ENCODE data around the gene EPS8. TPM values are rescaled to one million over a fixed set of nuclear protein-coding genes. Genes with fewer than 3 reads are reported as not detected.

Gene EPS8
- total RNA-seq, 4 donors from 2014 or later: 39.0 to 85.2 (median 57.7) TPM

DNA sequence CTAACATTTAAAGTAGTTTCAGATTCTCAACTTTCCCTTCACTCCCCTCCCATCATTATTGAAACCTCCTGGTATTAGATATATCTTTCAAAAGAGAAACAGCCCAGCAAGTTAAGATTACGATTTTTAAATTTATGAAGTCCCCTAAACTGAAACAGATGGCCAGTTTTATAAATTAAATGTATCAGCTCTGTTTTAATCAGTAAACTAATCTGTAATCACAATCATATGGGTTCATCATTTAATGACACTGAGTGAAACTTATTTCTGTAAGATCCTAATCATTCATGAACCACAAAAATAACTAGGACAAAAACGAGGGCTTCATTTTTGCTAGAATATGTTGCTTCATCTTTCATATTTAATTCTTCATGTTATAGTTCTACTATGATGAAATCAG, 137.8 kb downstream of the EPS8 start:
- Histone ChIP-seq H3K27ac (no peak overlapping the region), H3K4me1 (no peaks in the 10 kb centered on the region), H3K9me3 (no peaks in the 10 kb centered on the region), H3K4me3 (no peak overlapping the region), H3K27me3 (no peaks in the 10 kb centered on the region), H3K36me3 (peaks cover 0 to 30% of the 10 kb centered on the region in 2 donors)
- ATAC-seq: no peak
- WGBS, 2 donors (ENCODE audit: low coverage in 1 of 2): 88 to 90% methylated on average over 2 of the region's 2 CpGs
- no peak for TF ChIP-seq POLR2AphosphoS5 (IDR thresholded peaks at IDR 0.05)
- no peak for TF ChIP-seq EP300 (IDR thresholded peaks at IDR 0.05)
- no peak for TF ChIP-seq POLR2A (IDR thresholded peaks at IDR 0.05)
- TF ChIP-seq, protein P1, sequence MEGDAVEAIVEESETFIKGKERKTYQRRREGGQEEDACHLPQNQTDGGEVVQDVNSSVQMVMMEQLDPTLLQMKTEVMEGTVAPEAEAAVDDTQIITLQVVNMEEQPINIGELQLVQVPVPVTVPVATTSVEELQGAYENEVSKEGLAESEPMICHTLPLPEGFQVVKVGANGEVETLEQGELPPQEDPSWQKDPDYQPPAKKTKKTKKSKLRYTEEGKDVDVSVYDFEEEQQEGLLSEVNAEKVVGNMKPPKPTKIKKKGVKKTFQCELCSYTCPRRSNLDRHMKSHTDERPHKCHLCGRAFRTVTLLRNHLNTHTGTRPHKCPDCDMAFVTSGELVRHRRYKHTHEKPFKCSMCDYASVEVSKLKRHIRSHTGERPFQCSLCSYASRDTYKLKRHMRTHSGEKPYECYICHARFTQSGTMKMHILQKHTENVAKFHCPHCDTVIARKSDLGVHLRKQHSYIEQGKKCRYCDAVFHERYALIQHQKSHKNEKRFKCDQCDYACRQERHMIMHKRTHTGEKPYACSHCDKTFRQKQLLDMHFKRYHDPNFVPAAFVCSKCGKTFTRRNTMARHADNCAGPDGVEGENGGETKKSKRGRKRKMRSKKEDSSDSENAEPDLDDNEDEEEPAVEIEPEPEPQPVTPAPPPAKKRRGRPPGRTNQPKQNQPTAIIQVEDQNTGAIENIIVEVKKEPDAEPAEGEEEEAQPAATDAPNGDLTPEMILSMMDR (IDR thresholded peaks at IDR 0.05): no peak

DNA sequence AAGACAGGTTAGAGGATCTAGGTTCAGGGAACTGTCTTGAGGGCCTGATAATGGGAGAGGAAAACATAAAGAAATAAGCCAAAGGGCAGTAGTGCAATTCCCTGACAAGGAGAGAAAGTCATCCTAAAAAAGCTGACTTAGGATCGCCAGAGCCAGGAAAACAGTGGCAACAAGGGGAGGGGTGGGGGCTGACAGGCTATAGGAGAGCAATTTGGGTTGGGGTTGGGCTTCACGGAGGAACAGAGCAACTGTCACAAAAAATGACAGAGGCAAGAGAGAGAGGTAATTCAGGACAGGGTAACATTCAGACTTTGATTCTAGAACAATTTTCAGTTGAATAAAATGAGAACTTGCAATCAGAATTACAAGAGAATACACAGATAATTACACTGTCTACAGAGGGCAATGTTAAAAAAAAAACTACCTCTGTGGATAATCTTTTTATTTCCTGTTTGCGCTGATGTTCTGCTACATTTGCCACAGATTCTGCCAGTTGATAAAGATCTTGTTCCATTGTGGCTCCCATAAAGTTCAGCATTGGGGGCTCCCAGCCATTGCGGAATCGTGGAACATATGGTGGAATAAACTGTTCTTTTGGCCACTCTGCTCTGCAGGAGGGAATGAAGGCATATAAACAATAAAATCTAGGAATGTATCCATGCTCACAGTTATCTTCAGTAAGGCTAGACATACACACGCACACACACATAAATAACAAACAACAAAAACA, 138.6 kb downstream of the EPS8 start:
- Histone ChIP-seq H3K27ac (no peak overlapping the region), H3K36me3 (peaks cover 0 to 26% of the 10 kb centered on the region in 2 donors), H3K9me3 (no peaks in the 10 kb centered on the region), H3K4me3 (no peak overlapping the region), H3K4me1 (no peaks in the 10 kb centered on the region), H3K27me3 (no peaks in the 10 kb centered on the region)
- ATAC-seq: no peak
- 70 to 81% methylated on average over 6 of the region's 6 CpGs for WGBS, 2 donors (ENCODE audit: low coverage in 1 of 2)
- TF ChIP-seq, protein P1 (IDR thresholded peaks at IDR 0.05): no peak
- TF ChIP-seq EP300 (IDR thresholded peaks at IDR 0.05) (no peak), POLR2AphosphoS5 (IDR thresholded peaks at IDR 0.05) (no peak), POLR2A (IDR thresholded peaks at IDR 0.05) (no peak)

DNA sequence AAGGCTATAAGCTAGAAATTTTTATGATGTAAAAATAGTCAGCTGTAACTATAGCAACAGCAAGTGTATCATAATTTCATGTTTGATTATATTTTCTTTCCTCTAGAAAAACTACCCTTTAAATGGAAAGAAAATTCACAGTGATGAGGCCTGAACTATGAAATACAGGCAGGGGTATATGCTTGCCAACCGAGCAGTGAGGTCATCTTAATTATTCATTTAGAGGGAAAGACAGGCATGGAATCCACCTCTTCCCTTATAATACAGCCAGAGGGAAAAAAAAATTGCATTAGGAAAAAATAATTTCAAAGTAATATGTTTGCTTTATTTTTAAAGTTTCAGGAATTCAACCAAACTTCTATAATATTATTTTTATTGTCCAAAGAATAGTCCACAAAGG, 139.8 kb downstream of the EPS8 start:
- TF ChIP-seq, protein P1 (IDR thresholded peaks at IDR 0.05): no peak
- no peak for TF ChIP-seq EP300 (IDR thresholded peaks at IDR 0.05)
- no peak for TF ChIP-seq POLR2A (IDR thresholded peaks at IDR 0.05)
- TF ChIP-seq POLR2AphosphoS5 (IDR thresholded peaks at IDR 0.05): no peak
- WGBS, 2 donors (ENCODE audit: low coverage in 1 of 2): 8 to 41% methylated on average over 1 of the region's 1 CpG
- Histone ChIP-seq H3K27ac (no peak overlapping the region), H3K27me3 (no peaks in the 10 kb centered on the region), H3K36me3 (peaks cover 0 to 17% of the 10 kb centered on the region in 2 donors), H3K4me3 (no peak overlapping the region), H3K4me1 (no peaks in the 10 kb centered on the region), H3K9me3 (no peaks in the 10 kb centered on the region)
- ATAC-seq: no peak

DNA sequence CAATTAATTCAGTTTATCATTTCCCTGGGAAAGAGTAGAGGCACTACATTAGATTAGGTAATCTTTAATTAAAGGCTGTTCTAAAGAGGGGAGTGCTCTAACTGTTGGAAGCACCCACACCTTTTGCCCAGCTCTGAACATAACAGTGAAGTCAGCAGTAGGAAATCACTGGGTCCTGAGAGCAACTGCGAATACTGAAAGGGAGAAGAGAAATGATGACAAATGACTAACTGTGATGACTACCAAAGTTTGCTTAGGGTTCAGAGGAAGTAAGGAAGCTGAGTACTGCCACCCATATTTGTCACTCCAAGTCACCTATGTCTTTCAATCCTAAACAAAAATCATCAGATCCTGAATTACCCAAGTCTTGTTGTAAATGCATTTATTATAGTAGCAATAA, 140.6 kb downstream of the EPS8 start:
- Histone ChIP-seq H3K27ac (no peak overlapping the region), H3K4me3 (no peak overlapping the region), H3K9me3 (no peaks in the 10 kb centered on the region), H3K36me3 (peaks cover 0 to 11% of the 10 kb centered on the region in 2 donors), H3K27me3 (no peaks in the 10 kb centered on the region), H3K4me1 (no peaks in the 10 kb centered on the region)
- ATAC-seq: no peak
- TF ChIP-seq POLR2A (IDR thresholded peaks at IDR 0.05): no peak
- 68 to 70% methylated on average over 1 of the region's 1 CpG for WGBS, 2 donors (ENCODE audit: low coverage in 1 of 2)

DNA sequence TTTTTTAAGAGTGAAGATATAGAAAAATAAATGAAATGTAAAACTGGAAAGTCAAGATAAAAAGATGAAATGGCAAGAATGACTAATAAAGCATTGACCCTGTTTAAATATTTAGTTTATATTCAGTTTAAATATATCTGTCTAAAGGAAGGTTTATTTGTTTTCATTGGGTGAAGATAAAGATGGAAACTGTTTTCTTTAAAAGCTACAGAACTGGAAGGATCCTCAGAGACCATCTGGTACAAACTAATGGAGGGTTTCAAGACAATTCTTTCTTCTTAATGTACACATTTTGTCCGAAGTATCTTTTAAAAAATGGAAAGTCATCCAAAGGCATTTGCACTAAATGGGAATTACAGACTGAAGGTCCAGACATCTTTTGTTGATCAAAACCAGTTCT, 142.6 kb downstream of the EPS8 start:
- Histone ChIP-seq H3K27ac (no peak overlapping the region), H3K36me3 (peaks cover 0 to 6% of the 10 kb centered on the region in 2 donors), H3K4me3 (no peak overlapping the region), H3K9me3 (no peaks in the 10 kb centered on the region), H3K27me3 (no peaks in the 10 kb centered on the region), H3K4me1 (no peaks in the 10 kb centered on the region)
- TF ChIP-seq POLR2A (IDR thresholded peaks at IDR 0.05): no peak
- TF ChIP-seq POLR2AphosphoS5 (IDR thresholded peaks at IDR 0.05): no peak
- WGBS, 2 donors (ENCODE audit: low coverage in 1 of 2): 0% methylated on average over 1 of the region's 1 CpG; no CpG with 5 or more reads in 1 of the 2 donors
- no peak for ATAC-seq

DNA sequence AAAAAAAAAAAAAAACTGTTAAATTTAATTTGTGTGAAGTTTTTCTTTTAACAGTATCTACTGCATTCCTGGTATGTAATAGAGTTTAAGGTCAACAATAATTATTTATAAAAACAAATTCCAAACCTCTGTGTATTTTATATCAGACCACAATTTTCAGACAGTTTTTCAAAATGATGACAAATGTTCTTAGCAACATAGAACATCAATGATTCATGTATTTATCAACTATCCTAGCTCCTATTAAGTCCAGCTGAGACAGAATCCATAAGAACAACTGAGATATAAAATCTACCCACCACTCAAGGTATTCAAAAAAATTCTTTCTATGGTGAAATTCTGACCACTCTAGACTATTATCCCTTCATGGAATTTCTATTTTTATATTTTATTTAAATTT, 144.5 kb downstream of the EPS8 start:
- peaks cover 0 to 22% of the 10 kb centered on the region in 2 donors for H3K36me3 ChIP-seq
- no peak overlapping the region for H3K4me3 ChIP-seq
- ATAC-seq: no peak
- no peak overlapping the region for H3K27ac ChIP-seq
- no peaks in the 10 kb centered on the region for H3K27me3 ChIP-seq
- TF ChIP-seq POLR2AphosphoS5 (IDR thresholded peaks at IDR 0.05): no peak
- TF ChIP-seq, protein P1 (IDR thresholded peaks at IDR 0.05): no peak
- no peak for TF ChIP-seq EP300 (IDR thresholded peaks at IDR 0.05)
- no peak for TF ChIP-seq POLR2A (IDR thresholded peaks at IDR 0.05)
- H3K9me3 ChIP-seq: no peaks in the 10 kb centered on the region
- H3K4me1 ChIP-seq: no peaks in the 10 kb centered on the region

Data from gastroesophageal sphincter (tissue), 4 donors.